ENCODE data around the gene INTU.
"Not testable (repeated sequence)": the region's sequence is repeated elsewhere in the genome, so short reads cannot be mapped to it uniquely, and the experiment has no call there.

GRCh38 chr4:127586496-127586895 lies 46.3 kb upstream of the INTU start:
- not testable (repeated sequence) for TF ChIP-seq CTCF (IDR thresholded peaks at IDR 0.05); POLR2A (IDR thresholded peaks at IDR 0.05; ENCODE audit: low read depth); POLR2AphosphoS5 (IDR thresholded peaks at IDR 0.05); EP300 (IDR thresholded peaks at IDR 0.05)
